GM21423 (cell line): ENCODE data around the gene TACC3.

ENCODE experiments used
- ATAC-seq: cut with Tn5 transposase; IDR thresholded peaks from one replicate; pipeline ENCODE4 v1.9.1; 2021; ENCODE audit warnings: mild to moderate bottlenecking, moderate library complexity; ENCODE audit not compliant: unreplicated experiment

The TACC3 gene

GRCh38 chr4:1721666-1722550 is 587 bp downstream of the TACC3 start:
- ATAC-seq, result no peak

GRCh38 chr4:1722551-1723118 is 1.3 kb downstream of the TACC3 start:
- ATAC-seq, result no peak

- no peak for ATAC-seq
Measured at GRCh38 chr4:1723131-1723801, 1.9 kb downstream of the TACC3 start.

GRCh38 chr4:1725521-1725920 is 4.2 kb downstream of the TACC3 start:
- ATAC-seq, result no peak

GRCh38 chr4:1726146-1726934 is 5.0 kb downstream of the TACC3 start:
- ATAC-seq, result no peak

GRCh38 chr4:1727117-1728031 is 6.1 kb downstream of the TACC3 start:
- no peak for ATAC-seq

GRCh38 chr4:1728061-1728980 is 7.0 kb downstream of the TACC3 start:
- ATAC-seq, result no peak

GRCh38 chr4:1730532-1731135 is 9.3 kb downstream of the TACC3 start:
- no peak for ATAC-seq

- no peak for ATAC-seq
Measured at GRCh38 chr4:1731180-1731579, 9.9 kb downstream of the TACC3 start.

- ATAC-seq, result no peak
Measured at GRCh38 chr4:1732911-1733310, 11.6 kb downstream of the TACC3 start.

GRCh38 chr4:1735215-1735614 is 13.9 kb downstream of the TACC3 start:
- no peak for ATAC-seq

GRCh38 chr4:1736812-1737211 is 15.5 kb downstream of the TACC3 start:
- no peak for ATAC-seq

GRCh38 chr4:1737666-1738065 is 16.3 kb downstream of the TACC3 start:
- ATAC-seq, result no peak

GRCh38 chr4:1738410-1738809 is 17.1 kb downstream of the TACC3 start:
- no peak for ATAC-seq

GRCh38 chr4:1739358-1739757 is 18.0 kb downstream of the TACC3 start:
- no peak for ATAC-seq

- no peak for ATAC-seq
Measured at GRCh38 chr4:1740021-1740545, 18.8 kb downstream of the TACC3 start.

- no peak for ATAC-seq
Measured at GRCh38 chr4:1741208-1741607, 19.9 kb downstream of the TACC3 start.

- no peak for ATAC-seq
Measured at GRCh38 chr4:1743551-1743950, 22.2 kb downstream of the TACC3 start.
